Lower lobe of right lung (tissue), 2 donors: Measurements from ENCODE around the gene TDRD7. TPM values are rescaled to one million over a fixed set of nuclear protein-coding genes. Genes with fewer than 3 reads are reported as not detected.
"Not testable (repeated sequence)": the region's sequence is repeated elsewhere in the genome, so short reads cannot be mapped to it uniquely, and the experiment has no call there.

Experiments used
- ATAC-seq, 2 donors: fragments of 200-7000 bp; cut with Tn5 transposase; one replicate each; pipeline ENCODE4 v1.9.1; 2020 to 2022; ENCODE audit warnings: mild to moderate bottlenecking in 2 of 2, moderate library complexity in 2 of 2
- DNase-seq: peaks from one replicate; pipeline ENCODE4 v3.0.0-alpha.2; 2020
- H3K27ac ChIP-seq: fragments of 200-600 bp; one replicate; pipeline ENCODE4 v1.8.0; 2022
- H3K27me3 ChIP-seq: fragments of 200-600 bp; one replicate; pipeline ENCODE4 v1.8.0; 2022; ENCODE audit warnings: low read depth
- H3K36me3 ChIP-seq: fragments of 200-600 bp; one replicate; pipeline ENCODE4 v1.8.0; 2022; ENCODE audit warnings: mild to moderate bottlenecking
- H3K4me1 ChIP-seq: fragments of 200-600 bp; one replicate; pipeline ENCODE4 v1.8.0; 2022
- H3K4me3 ChIP-seq: fragments of 200-600 bp; one replicate; pipeline ENCODE4 v1.8.0; 2022; ENCODE audit warnings: mild to moderate bottlenecking
- H3K9me3 ChIP-seq: fragments of 200-600 bp; one replicate; pipeline ENCODE4 v1.8.0; 2022
- intact Hi-C: fragments of 100-400 bp; cut with DNase I; formaldehyde crosslinking; loops from one replicate; pipeline ENCODE4 v1.11.0; 2022
- total RNA-seq: library from RNA; stranded (reverse); fragmentation: NEBNext Ultra II Directional; extraction: Animal tissue kit (Norgen Biotek cat#: 25700); gene quantifications from one replicate; pipeline ENCODE4 v1.2.1, GENCODE V29; 2021
- TF ChIP-seq, protein P1 (sequence below): fragments of 200-600 bp; IDR thresholded peaks from one replicate; pipeline ENCODE4 v1.8.0; 2022; ENCODE audit warnings: antibody characterized with exemption, mild to moderate bottlenecking
- donor health status: DM: no; HTN: yes; CAD: no; lungs with severe emphysema.

TDRD7 gene
- total RNA-seq, 1 donor from 2014 or later = 22.2 TPM

DNA sequence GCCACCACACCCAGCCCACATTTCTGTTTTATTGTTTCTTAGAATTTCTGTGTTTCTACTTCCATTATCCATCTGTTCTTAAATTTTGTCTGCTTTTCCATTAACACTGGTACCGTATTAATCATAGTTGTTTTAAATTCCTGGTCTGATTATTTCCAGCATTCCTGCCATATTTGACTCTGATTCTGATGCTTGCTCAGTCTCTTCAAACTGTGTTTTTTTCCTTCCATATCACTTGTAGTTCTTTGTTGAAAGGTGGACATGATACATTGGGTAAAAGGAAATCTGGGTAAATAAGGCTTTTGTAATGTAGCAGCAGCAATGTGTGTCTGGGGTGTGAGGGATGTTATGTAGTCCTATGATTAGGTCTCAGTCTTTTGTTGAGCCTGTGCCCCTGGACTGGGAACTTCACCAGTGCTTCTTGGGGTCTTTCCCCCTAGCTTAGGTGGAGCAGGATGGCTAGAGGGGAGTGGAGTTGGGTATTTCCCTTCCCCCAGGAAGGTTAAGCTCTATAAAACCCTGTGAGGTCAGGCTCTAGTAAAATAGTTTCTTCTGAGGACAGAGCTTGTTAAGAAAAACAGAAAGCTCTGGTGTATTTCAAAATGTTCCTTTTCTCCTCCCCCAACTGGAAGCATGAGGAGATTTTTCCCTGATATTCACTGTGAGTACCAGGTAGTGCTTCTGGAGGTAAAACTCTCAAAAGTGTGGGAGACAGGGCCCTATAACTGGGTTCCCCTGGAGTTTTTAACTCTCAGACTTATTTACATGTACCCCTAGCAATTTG lies 79.5 kb downstream of the TDRD7 start:
- TF ChIP-seq, protein P1, sequence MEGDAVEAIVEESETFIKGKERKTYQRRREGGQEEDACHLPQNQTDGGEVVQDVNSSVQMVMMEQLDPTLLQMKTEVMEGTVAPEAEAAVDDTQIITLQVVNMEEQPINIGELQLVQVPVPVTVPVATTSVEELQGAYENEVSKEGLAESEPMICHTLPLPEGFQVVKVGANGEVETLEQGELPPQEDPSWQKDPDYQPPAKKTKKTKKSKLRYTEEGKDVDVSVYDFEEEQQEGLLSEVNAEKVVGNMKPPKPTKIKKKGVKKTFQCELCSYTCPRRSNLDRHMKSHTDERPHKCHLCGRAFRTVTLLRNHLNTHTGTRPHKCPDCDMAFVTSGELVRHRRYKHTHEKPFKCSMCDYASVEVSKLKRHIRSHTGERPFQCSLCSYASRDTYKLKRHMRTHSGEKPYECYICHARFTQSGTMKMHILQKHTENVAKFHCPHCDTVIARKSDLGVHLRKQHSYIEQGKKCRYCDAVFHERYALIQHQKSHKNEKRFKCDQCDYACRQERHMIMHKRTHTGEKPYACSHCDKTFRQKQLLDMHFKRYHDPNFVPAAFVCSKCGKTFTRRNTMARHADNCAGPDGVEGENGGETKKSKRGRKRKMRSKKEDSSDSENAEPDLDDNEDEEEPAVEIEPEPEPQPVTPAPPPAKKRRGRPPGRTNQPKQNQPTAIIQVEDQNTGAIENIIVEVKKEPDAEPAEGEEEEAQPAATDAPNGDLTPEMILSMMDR = no peak
- H3K27ac ChIP-seq = no peak overlapping the region
- peaks cover 7% of the 10 kb centered on the region for H3K9me3 ChIP-seq
- ATAC-seq = no peak
- H3K4me3 ChIP-seq = no peak overlapping the region
- H3K27me3 ChIP-seq = no peaks in the 10 kb centered on the region
- DNase-seq = no peak
- H3K4me1 ChIP-seq = no peaks in the 10 kb centered on the region
- intact Hi-C loops = no loop called here
- peaks cover 40% of the 10 kb centered on the region for H3K36me3 ChIP-seq

DNA sequence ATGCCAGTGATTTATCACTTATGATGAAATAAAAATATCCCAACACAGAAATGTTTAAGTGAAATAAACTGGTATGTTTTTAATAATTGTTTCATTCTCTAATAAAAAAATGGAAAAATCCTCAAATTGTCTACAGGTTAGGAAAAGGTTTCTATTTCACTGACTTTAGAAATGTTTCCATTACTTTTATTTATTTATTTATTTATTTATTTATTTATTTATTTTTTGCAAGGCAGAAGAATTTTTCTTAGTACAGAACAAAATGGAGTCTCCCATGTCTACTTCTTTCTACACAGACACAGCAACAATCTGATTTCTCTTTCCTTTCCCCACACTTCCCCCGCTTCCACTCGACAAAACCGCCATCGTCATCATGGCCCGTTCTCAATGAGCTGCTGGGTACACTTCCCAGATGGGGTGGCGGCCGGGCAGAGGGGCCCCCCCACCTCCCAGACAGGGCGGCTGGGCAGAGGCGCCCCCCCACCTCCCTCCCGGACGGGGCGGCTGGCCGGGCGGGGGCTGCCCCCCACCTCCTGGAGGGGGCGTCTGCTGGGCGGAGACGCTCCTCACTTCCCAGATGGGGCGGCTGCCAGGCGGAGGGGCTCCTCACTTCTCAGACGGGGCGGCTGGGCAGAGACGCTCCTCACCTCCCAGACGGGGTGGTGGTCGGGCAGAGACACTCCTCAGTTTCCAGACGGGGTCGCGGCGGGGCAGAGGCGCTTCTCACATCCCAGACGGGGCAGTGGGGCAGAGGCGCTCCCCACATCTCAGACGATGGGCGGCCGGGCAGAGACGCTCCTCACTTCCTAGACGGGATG lies 85.9 kb downstream of the TDRD7 start:
- ATAC-seq = not testable (repeated sequence)

DNA sequence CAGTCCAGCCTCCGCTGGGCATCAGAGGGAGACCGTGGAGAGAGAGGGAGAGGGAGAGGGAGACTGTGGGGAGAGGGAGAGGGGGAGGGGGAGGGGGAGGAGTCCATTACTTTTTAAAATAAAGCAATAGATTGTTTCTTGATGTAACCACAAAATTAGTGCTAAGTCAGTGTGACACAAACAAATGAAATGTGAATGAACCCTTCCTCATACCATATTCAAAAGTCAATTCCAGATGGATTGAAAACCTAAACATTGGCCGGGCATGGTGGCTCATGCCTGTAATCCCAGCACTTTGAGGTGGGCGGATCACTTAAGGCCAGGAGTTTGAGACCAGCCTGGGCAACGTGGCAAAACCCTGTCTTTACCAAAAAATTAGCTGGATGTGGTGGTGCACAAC lies 87.0 kb downstream of the TDRD7 start:
- ATAC-seq, DNase-seq, H3K4me3 ChIP-seq, intact Hi-C loops, H3K27ac ChIP-seq, H3K9me3 ChIP-seq: not testable (repeated sequence)
- peaks cover 17% of the 10 kb centered on the region for H3K36me3 ChIP-seq
- peaks cover 15% of the 10 kb centered on the region for H3K27me3 ChIP-seq
- H3K4me1 ChIP-seq = peaks cover 19% of the 10 kb centered on the region

More for the DNA sequence above, 85.9 kb downstream of the TDRD7 start:
- DNase-seq, H3K27ac ChIP-seq, H3K4me3 ChIP-seq, H3K9me3 ChIP-seq, intact Hi-C loops, H3K4me1 ChIP-seq: not testable (repeated sequence)
- Histone ChIP-seq H3K27me3 (peaks cover 11% of the 10 kb centered on the region), H3K36me3 (peaks cover 17% of the 10 kb centered on the region)

DNA sequence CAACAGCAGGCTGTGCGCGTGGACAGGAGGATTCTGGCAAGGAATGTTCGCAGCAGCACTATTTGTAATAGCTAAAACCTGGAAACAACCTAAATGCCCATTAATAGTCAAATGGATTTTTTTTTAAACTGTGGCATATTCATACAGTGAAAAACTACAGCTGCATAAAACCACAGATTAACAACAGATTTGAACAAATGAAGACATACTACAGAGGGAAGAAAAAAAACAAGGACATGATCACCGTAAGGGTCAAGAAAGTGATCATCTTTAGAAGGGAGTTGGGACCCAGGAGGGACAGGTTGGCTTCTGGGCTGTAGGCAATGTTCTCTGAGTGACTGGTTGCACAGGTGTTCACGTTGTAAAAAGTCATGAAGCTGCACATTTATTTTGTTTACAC lies 88.4 kb downstream of the TDRD7 start:
- H3K27me3 ChIP-seq = peaks cover 15% of the 10 kb centered on the region
- no peak overlapping the region for H3K4me3 ChIP-seq
- intact Hi-C loops = no loop called here
- peaks cover 19% of the 10 kb centered on the region for H3K4me1 ChIP-seq
- no peaks in the 10 kb centered on the region for H3K9me3 ChIP-seq
- TF ChIP-seq, protein P1 = no peak
- ATAC-seq = no peak
- peaks cover 17% of the 10 kb centered on the region for H3K36me3 ChIP-seq
- no peak overlapping the region for H3K27ac ChIP-seq
- no peak for DNase-seq

DNA sequence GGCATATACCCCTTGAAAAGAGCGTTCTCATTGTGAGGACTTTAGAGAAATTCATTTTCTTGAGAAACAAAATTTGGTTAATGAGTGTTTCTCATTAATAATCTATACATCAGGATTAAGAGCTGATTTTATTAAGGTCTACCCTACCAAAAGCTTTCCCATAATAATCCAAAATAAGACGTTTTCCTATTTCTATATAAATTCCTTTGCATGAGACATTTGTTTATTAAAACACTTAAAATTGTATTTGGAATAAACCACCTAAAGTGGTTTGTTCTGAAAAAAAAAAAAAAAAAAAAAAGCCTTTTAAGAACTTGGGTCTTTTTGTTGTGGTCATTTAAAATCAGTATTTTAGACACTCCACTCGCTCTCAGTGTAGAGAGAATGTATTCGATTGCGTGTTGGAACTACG lies 88.9 kb downstream of the TDRD7 start:
- no peaks in the 10 kb centered on the region for H3K9me3 ChIP-seq
- TF ChIP-seq, protein P1 = no peak
- intact Hi-C loops = no loop called here
- ATAC-seq = no peak
- H3K36me3 ChIP-seq = peaks cover 12% of the 10 kb centered on the region
- DNase-seq = no peak
- H3K4me1 ChIP-seq = peaks cover 19% of the 10 kb centered on the region
- peaks cover 15% of the 10 kb centered on the region for H3K27me3 ChIP-seq
- H3K27ac ChIP-seq = no peak overlapping the region
- peak overlapping the region; percentile 75 for H3K4me3 ChIP-seq

DNA sequence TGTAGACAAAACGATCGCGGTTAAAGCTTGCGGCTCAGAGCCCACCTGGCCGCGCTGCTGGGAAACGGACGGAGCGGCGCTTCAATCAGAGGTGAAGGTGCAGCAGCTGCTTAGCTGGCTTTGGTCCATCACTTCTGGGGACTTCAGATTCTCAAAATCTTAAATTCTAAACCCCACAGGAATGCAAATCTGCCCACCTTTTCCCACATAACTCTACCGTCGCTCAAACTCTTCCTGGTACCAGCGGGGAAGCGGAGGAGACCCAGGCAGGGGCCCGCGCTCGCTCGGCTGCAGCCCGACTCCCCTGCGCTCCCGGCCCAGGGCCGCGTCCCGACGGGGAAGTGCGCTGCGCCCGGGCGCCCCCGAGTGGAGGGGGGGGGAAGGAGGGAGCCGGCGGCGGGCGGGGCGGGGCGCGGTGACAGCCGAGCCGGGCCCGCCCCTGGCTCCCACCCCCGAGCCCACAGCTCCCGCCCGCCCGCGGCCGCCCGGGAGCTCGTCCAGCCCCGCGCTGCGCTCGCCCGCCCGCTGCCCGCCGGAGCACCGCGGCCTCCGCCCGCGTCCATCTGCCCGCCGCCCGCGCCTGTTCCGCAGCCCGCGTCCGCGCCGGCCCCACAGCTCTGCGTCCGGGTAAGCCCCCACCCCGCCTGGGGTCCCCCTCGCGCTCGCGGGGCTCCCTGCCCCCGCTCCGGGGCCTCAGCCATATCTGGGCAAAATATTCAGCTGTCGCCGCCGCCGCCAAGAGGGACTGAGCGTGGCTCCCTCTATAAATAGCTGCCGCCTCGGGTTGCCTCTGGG lies 89.5 kb downstream of the TDRD7 start, which contains the start of gene TMOD1:
Gene TMOD1, plus strand, starts transcription at position 490 of the 795 bp plus-strand sequence. CDS start 22,523 bp downstream, outside the sequence.
- ATAC-seq (peak; percentile 91 to 93), DNase-seq (peak; percentile 78)
- no peaks in the 10 kb centered on the region for H3K9me3 ChIP-seq
- H3K4me3 ChIP-seq = peak within 1 kb of the TSS; percentile 75
- peaks cover 6% of the 10 kb centered on the region for H3K36me3 ChIP-seq
- TF ChIP-seq, protein P1 = peak; percentile 17
- intact Hi-C loops = no loop called here
- peak within 1 kb of the TSS; percentile 71 for H3K27ac ChIP-seq
- peaks cover 19% of the 10 kb centered on the region for H3K4me1 ChIP-seq
- peaks cover 15% of the 10 kb centered on the region for H3K27me3 ChIP-seq
